Neuronal stem cell (in vitro differentiated cells): ENCODE data around the gene PCBD2.
"Not testable (repeated sequence)": the region's sequence is repeated elsewhere in the genome, so short reads cannot be mapped to it uniquely, and the experiment has no call there.

Experiments used
- DNase-seq: peaks from one replicate; pipeline ENCODE4 v3.0.0-alpha.2; 2013; ENCODE audit warnings: low spot score
- H2AFZ ChIP-seq: one replicate; pipeline ENCODE4 v1.6.1; 2013; ENCODE audit warnings: mild to moderate bottlenecking, low read length, inconsistent platforms
- H2AK5ac ChIP-seq: 2 replicates; pipeline ENCODE4 v1.6.1; 2013; ENCODE audit warnings: low read depth, mild to moderate bottlenecking, inconsistent platforms, low read length, moderate library complexity, mixed read lengths
- H2BK120ac ChIP-seq: 2 replicates; pipeline ENCODE4 v1.6.1; 2013; ENCODE audit warnings: low read depth, mild to moderate bottlenecking, inconsistent platforms, low read length, moderate library complexity, mixed read lengths
- H2BK12ac ChIP-seq: one replicate; pipeline ENCODE4 v1.6.1; 2013; ENCODE audit warnings: low read length, inconsistent platforms
- H2BK15ac ChIP-seq: 2 replicates; pipeline ENCODE4 v1.6.1; 2013; ENCODE audit warnings: mild to moderate bottlenecking, low read length, inconsistent platforms, mixed read lengths
- H2BK5ac ChIP-seq: one replicate; pipeline ENCODE4 v1.6.1; 2013; ENCODE audit warnings: inconsistent platforms, mild to moderate bottlenecking, low read length, moderate library complexity
- H3K14ac ChIP-seq: one replicate; pipeline ENCODE4 v1.6.1; 2013; ENCODE audit warnings: low read length, inconsistent platforms
- H3K18ac ChIP-seq: 2 replicates; pipeline ENCODE4 v1.6.1; 2013; ENCODE audit warnings: low read length, inconsistent platforms
- H3K23ac ChIP-seq: 2 replicates; pipeline ENCODE4 v1.6.1; 2013; ENCODE audit warnings: low read depth, mild to moderate bottlenecking, mixed read lengths, low read length, inconsistent platforms; ENCODE audit not compliant: poor library complexity
- H3K27ac ChIP-seq: replicated peaks from 3 replicates; pipeline ENCODE4 v1.5.1; 2013; ENCODE audit warnings: low read length, inconsistent platforms
- H3K27me3 ChIP-seq, 3 experiments: 2 replicates each; pipeline ENCODE4 v1.6.1; 2013; ENCODE audit warnings: low read length in 3 of 3, mild to moderate bottlenecking in 2 of 3, inconsistent platforms in 1 of 3, low read depth in 1 of 3, mixed read lengths in 1 of 3, moderate library complexity in 1 of 3; ENCODE audit not compliant: control insufficient read depth in 3 of 3, insufficient read depth in 3 of 3
- H3K36me3 ChIP-seq, 2 donors: replicated peaks in 1 of 2; 2 replicates each; pipeline ENCODE4 v1.6.1; 2013; ENCODE audit warnings: low read length in 2 of 2; ENCODE audit not compliant: control insufficient read depth in 2 of 2, insufficient read depth in 2 of 2
- H3K4ac ChIP-seq: 2 replicates; pipeline ENCODE4 v1.6.1; 2013; ENCODE audit warnings: inconsistent platforms, mild to moderate bottlenecking, low read length, moderate library complexity
- H3K4me1 ChIP-seq, 2 donors: 1 replicate in 1 of 2; 2 replicates in 1 of 2; pipeline ENCODE4 v1.6.1; 2013; ENCODE audit warnings: low read length in 2 of 2, low read depth in 1 of 2; ENCODE audit not compliant: control insufficient read depth in 2 of 2, insufficient read depth in 1 of 2
- H3K4me2 ChIP-seq: one replicate; pipeline ENCODE4 v1.6.1; 2013; ENCODE audit warnings: mild to moderate bottlenecking, low read length, inconsistent platforms; ENCODE audit not compliant: insufficient read depth, poor library complexity, severe bottlenecking
- H3K4me3 ChIP-seq, 2 donors: 2 replicates each; pipeline ENCODE4 v1.5.1; 2013; ENCODE audit warnings: low read length in 2 of 2, mild to moderate bottlenecking in 2 of 2, inconsistent platforms in 1 of 2, moderate library complexity in 1 of 2
- H3K79me1 ChIP-seq: one replicate; pipeline ENCODE4 v1.6.1; 2013; ENCODE audit warnings: low read depth, mild to moderate bottlenecking, inconsistent platforms, low read length, moderate library complexity
- H3K9ac ChIP-seq: one replicate; pipeline ENCODE4 v1.6.1; 2013; ENCODE audit warnings: mild to moderate bottlenecking, low read depth, low read length, inconsistent platforms; ENCODE audit not compliant: poor library complexity
- H3K9me3 ChIP-seq, 2 donors: replicated peaks in 1 of 2; 2 replicates each; pipeline versions ENCODE3 to v1.6.1; 2013; ENCODE audit warnings: low read length in 2 of 2, mild to moderate bottlenecking in 2 of 2, inconsistent platforms in 1 of 2, low read depth in 1 of 2, mixed read lengths in 1 of 2, moderate library complexity in 1 of 2; ENCODE audit not compliant: control insufficient read depth in 2 of 2, insufficient read depth in 1 of 2
- H4K8ac ChIP-seq: one replicate; pipeline ENCODE4 v1.6.1; 2013; ENCODE audit warnings: low read depth, mild to moderate bottlenecking, inconsistent platforms, low read length, moderate library complexity
- H4K91ac ChIP-seq: one replicate; pipeline ENCODE4 v1.6.1; 2013; ENCODE audit warnings: low read length, low read depth, mild to moderate bottlenecking, inconsistent platforms; ENCODE audit not compliant: poor library complexity
- WGBS, 2 donors: extraction: QIAGEN DNeasy Blood & Tissue Kit; methylation state at CpG; one replicate each; pipeline ENCODE4 v1.1.7; 2013; ENCODE audit warnings: missing lambda C conversion rate in 2 of 2, mixed read lengths in 1 of 2; ENCODE audit not compliant: insufficient read length in 2 of 2, insufficient replicate concordance in 1 of 2; ENCODE audit errors: extremely low coverage in 2 of 2; 5-methylcytosine and 5-hydroxymethylcytosine counted together

PCBD2 gene

DNA sequence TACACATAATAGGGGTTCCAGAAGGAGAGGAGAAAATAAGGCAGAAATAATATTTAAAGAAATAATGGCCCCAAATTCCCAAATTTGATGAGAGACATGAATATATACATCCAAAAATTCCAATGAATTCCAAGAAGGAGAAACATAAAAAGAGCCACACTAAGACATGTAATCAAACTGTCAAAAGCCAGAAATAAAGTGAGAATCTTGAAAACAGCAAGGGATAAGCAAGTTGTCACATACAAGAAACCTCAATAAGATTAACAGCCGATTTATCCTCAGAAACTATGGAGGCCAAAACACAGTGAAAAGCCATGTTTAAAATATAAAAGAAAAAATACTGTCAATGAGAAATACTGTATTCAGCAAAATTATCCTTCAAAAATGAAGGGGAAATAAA is 77.3 kb downstream of the PCBD2 start:
- no peak overlapping the region for H3K4ac ChIP-seq
- H3K14ac ChIP-seq = no peak overlapping the region
- no peak overlapping the region for H3K9ac ChIP-seq
- no CpG with 5 or more reads among the region's 1 CpG for WGBS, 2 donors
- H3K79me1 ChIP-seq = no peaks in the 10 kb centered on the region
- H2AFZ ChIP-seq = no peak overlapping the region
- no peak overlapping the region for H4K91ac ChIP-seq
- H3K27me3 ChIP-seq = peaks cover 0 to 2% (median 0%) of the 10 kb centered on the region in 3 experiments
- DNase-seq = no peak
- no peaks in the 10 kb centered on the region for H3K4me1 ChIP-seq
- peaks cover 3 to 11% of the 10 kb centered on the region in 2 donors for H3K9me3 ChIP-seq
- H2AK5ac ChIP-seq = no peak overlapping the region
- H3K23ac ChIP-seq = no peak overlapping the region
- H2BK15ac ChIP-seq = no peak overlapping the region
- no peak overlapping the region for H4K8ac ChIP-seq
- H3K18ac ChIP-seq = no peak overlapping the region
- H3K27ac ChIP-seq = no peak overlapping the region
- H3K4me2 ChIP-seq = no peak overlapping the region
- H2BK120ac ChIP-seq = no peak overlapping the region
- no peaks in the 10 kb centered on the region for H3K36me3 ChIP-seq
- no peak overlapping the region for H2BK5ac ChIP-seq
- H2BK12ac ChIP-seq = no peak overlapping the region
- no peak overlapping the region for H3K4me3 ChIP-seq

DNA sequence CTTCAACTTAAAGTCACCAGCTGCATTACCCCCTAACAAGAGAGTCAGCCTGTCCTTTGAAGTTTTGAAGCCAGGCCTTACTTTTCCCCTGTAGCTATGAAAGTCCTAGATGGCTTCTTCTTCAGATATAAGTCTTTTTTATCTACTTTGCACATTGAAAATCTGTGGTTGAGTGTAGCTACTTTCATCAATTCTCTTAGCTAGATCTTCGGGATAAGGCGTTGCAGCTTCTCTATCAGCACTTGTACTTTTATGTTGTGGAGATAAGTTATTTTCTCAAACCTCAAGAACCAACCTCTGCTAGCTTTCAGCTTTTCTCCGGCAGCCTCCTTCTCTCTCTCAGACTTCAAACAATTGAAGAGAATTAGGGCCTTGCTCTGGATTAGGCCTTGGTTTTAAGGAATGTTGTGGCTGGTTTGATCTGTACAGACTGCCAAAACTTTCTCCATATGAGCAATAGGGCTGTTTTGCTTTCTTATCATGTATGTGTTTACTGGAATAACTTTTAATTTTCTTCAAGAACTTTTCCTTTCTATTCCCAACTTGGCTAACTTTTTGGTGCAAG is 84.4 kb downstream of the PCBD2 start:
- no peak overlapping the region for H3K27ac ChIP-seq
- H3K18ac ChIP-seq = no peak overlapping the region
- no peak overlapping the region for H3K4me3 ChIP-seq
- no peak overlapping the region for H3K23ac ChIP-seq
- H3K27me3 ChIP-seq = peaks cover 0 to 2% (median 0%) of the 10 kb centered on the region in 3 experiments
- no peaks in the 10 kb centered on the region for H3K9me3 ChIP-seq
- H3K14ac ChIP-seq = no peak overlapping the region
- no peak overlapping the region for H3K9ac ChIP-seq
- no peak overlapping the region for H2BK120ac ChIP-seq
- H2BK12ac ChIP-seq = no peak overlapping the region
- H3K4ac ChIP-seq = no peak overlapping the region
- DNase-seq = no peak
- H2BK5ac ChIP-seq = no peak overlapping the region
- H4K91ac ChIP-seq = no peak overlapping the region
- H3K4me1 ChIP-seq = no peaks in the 10 kb centered on the region
- no peak overlapping the region for H2AK5ac ChIP-seq
- no peak overlapping the region for H4K8ac ChIP-seq
- no peak overlapping the region for H2AFZ ChIP-seq
- H3K4me2 ChIP-seq = no peak overlapping the region
- WGBS, 2 donors = no CpG with 5 or more reads among the region's 3 CpGs
- H3K79me1 ChIP-seq = no peaks in the 10 kb centered on the region
- no peak overlapping the region for H2BK15ac ChIP-seq
- no peaks in the 10 kb centered on the region for H3K36me3 ChIP-seq

- not testable (repeated sequence) for H3K9ac ChIP-seq, H3K27me3 ChIP-seq, H3K4ac ChIP-seq, H3K36me3 ChIP-seq, H2BK5ac ChIP-seq, H3K27ac ChIP-seq, DNase-seq, H3K18ac ChIP-seq, H2BK120ac ChIP-seq, H3K9me3 ChIP-seq, H3K79me1 ChIP-seq, H3K23ac ChIP-seq, H3K4me1 ChIP-seq, H2BK12ac ChIP-seq, H3K4me3 ChIP-seq, H2BK15ac ChIP-seq, H4K91ac ChIP-seq, H3K4me2 ChIP-seq, H3K14ac ChIP-seq, H2AFZ ChIP-seq, H2AK5ac ChIP-seq
- WGBS, 2 donors = no CpG with 5 or more reads among the region's 5 CpGs
- peak overlapping the region; percentile 3 for H4K8ac ChIP-seq
These were observed 85.3 kb downstream of the PCBD2 start for GRCh38 chr5:134990183-134990582.

GRCh38 chr5:134992148-134992547 is 87.2 kb downstream of the PCBD2 start:
- H2BK12ac ChIP-seq = no peak overlapping the region
- H3K18ac ChIP-seq = no peak overlapping the region

More at GRCh38 chr5:134992148-134992547, 87.2 kb downstream of the PCBD2 start:
- H3K4me1 ChIP-seq = no peaks in the 10 kb centered on the region
- no peak overlapping the region for H2BK120ac ChIP-seq
- H3K14ac ChIP-seq = no peak overlapping the region
- no peaks in the 10 kb centered on the region for H3K9me3 ChIP-seq
- no peak overlapping the region for H3K23ac ChIP-seq
- H2BK15ac ChIP-seq = no peak overlapping the region
- H3K79me1 ChIP-seq = no peaks in the 10 kb centered on the region
- WGBS, 2 donors = no CpG with 5 or more reads among the region's 5 CpGs
- DNase-seq = no peak
- no peak overlapping the region for H2BK5ac ChIP-seq
- H3K27ac ChIP-seq = no peak overlapping the region
- H4K91ac ChIP-seq = no peak overlapping the region
- H3K4ac ChIP-seq = no peak overlapping the region
- H2AFZ ChIP-seq = no peak overlapping the region
- H3K36me3 ChIP-seq = no peaks in the 10 kb centered on the region
- no peak overlapping the region for H4K8ac ChIP-seq
- H3K9ac ChIP-seq = no peak overlapping the region
- no peak overlapping the region for H3K4me3 ChIP-seq
- H3K27me3 ChIP-seq = peaks cover 0 to 2% (median 0%) of the 10 kb centered on the region in 3 experiments
- no peak overlapping the region for H2AK5ac ChIP-seq
- no peak overlapping the region for H3K4me2 ChIP-seq
